ENCODE measurements around the gene ZBTB42.

Gene ZBTB42

GRCh38 chr14:104755621-104756020, 45.3 kb upstream of the ZBTB42 start:
- TF ChIP-seq CTCF (IDR thresholded peaks at IDR 0.05; ENCODE audit: low read depth, low read length): no peak
- no peak overlapping the region for H3K4me3 ChIP-seq (ENCODE audit: low read depth, low read length)

GRCh38 chr14:104756477-104757237, 44.2 kb upstream of the ZBTB42 start:
- H3K4me3 ChIP-seq (ENCODE audit: low read depth, low read length): no peak overlapping the region
- TF ChIP-seq CTCF (IDR thresholded peaks at IDR 0.05; ENCODE audit: low read depth, low read length): no peak

- no peak for TF ChIP-seq CTCF (IDR thresholded peaks at IDR 0.05; ENCODE audit: low read depth, low read length)
- no peak overlapping the region for H3K4me3 ChIP-seq (ENCODE audit: low read depth, low read length)
Measured at GRCh38 chr14:104757238-104757585, 43.7 kb upstream of the ZBTB42 start.

- H3K4me3 ChIP-seq (ENCODE audit: low read depth, low read length): no peak overlapping the region
- TF ChIP-seq CTCF (IDR thresholded peaks at IDR 0.05; ENCODE audit: low read depth, low read length): no peak
Measured at GRCh38 chr14:104757681-104758392, 43.1 kb upstream of the ZBTB42 start.

GRCh38 chr14:104758981-104759969, 41.6 kb upstream of the ZBTB42 start:
- H3K4me3 ChIP-seq (ENCODE audit: low read depth, low read length): no peak overlapping the region
- TF ChIP-seq CTCF (IDR thresholded peaks at IDR 0.05; ENCODE audit: low read depth, low read length): no peak

GRCh38 chr14:104765517-104765916, 35.4 kb upstream of the ZBTB42 start:
- no peak for TF ChIP-seq CTCF (IDR thresholded peaks at IDR 0.05; ENCODE audit: low read depth, low read length)

More at GRCh38 chr14:104765517-104765916, 35.4 kb upstream of the ZBTB42 start:
- no peak overlapping the region for H3K4me3 ChIP-seq (ENCODE audit: low read depth, low read length)

Data from WI38 (cell line).